SK-N-SH treated with all-trans-retinoic acid at 6 μM for 48 hours (cell line): ENCODE measurements around the gene CTSD.

Experiments
- ATAC-seq: fragments of 200-7000 bp; cut with Tn5 transposase; 3 replicates; pipeline ENCODE4 v1.9.1; 2020; ENCODE audit warnings: mild to moderate bottlenecking, moderate library complexity
- ARNTL ChIP-seq: fragments of 450-650 bp; formaldehyde crosslinking; IDR thresholded peaks from 2 replicates; pipeline ENCODE4 v1.5.0; 2020; ENCODE audit warnings: low read depth, mild to moderate bottlenecking, moderate library complexity, borderline replicate concordance
- CREB5 ChIP-seq: fragments of 250-450 bp; sonication (Bioruptor Pico); IDR thresholded peaks from 2 replicates; pipeline ENCODE4 v1.5.1; 2020; ENCODE audit warnings: low read depth, mild to moderate bottlenecking, moderate library complexity
- CSDC2 ChIP-seq: fragments of 250-450 bp; sonication (Bioruptor Pico); IDR thresholded peaks from 2 replicates; pipeline ENCODE4 v1.5.0; 2020; ENCODE audit warnings: mild to moderate bottlenecking, moderate library complexity
- CSRNP3 ChIP-seq: fragments of 250-450 bp; sonication (Bioruptor Pico); IDR thresholded peaks from 2 replicates; pipeline ENCODE4 v1.5.1; 2021; ENCODE audit warnings: mild to moderate bottlenecking, moderate library complexity
- ESRRG ChIP-seq: fragments of 250-450 bp; sonication (Bioruptor Pico); IDR thresholded peaks from 2 replicates; pipeline ENCODE4 v1.6.1; 2021; ENCODE audit warnings: mild to moderate bottlenecking
- GLIS3 ChIP-seq: fragments of 250-450 bp; sonication (Bioruptor Pico); IDR thresholded peaks from 2 replicates; pipeline ENCODE4 v1.5.0; 2020; ENCODE audit warnings: mild to moderate bottlenecking, moderate library complexity
- ISL1 ChIP-seq: fragments of 250-450 bp; sonication (Bioruptor Pico); IDR thresholded peaks from 2 replicates; pipeline ENCODE4 v2.1.2; 2022; ENCODE audit warnings: mild to moderate bottlenecking, moderate library complexity
- POU6F1 ChIP-seq: fragments of 250-450 bp; sonication (Bioruptor Pico); IDR thresholded peaks from 2 replicates; pipeline ENCODE4 v1.8.0; 2021; ENCODE audit warnings: low read depth, mild to moderate bottlenecking, moderate library complexity, borderline replicate concordance
- PPARA ChIP-seq: fragments of 250-450 bp; sonication (Bioruptor Pico); IDR thresholded peaks from 2 replicates; pipeline ENCODE4 v1.5.0; 2020; ENCODE audit warnings: mild to moderate bottlenecking, borderline replicate concordance
- RARB ChIP-seq: fragments of 250-450 bp; sonication (Bioruptor Pico); IDR thresholded peaks from 2 replicates; pipeline ENCODE4 v1.8.0; 2021; ENCODE audit warnings: mild to moderate bottlenecking, moderate library complexity
- SNAI2 ChIP-seq: fragments of 250-450 bp; sonication (Bioruptor Pico); IDR thresholded peaks from 2 replicates; pipeline ENCODE4 v1.5.0; 2020; ENCODE audit warnings: mild to moderate bottlenecking, moderate library complexity
- TOX ChIP-seq: fragments of 250-450 bp; sonication (Bioruptor Pico); IDR thresholded peaks from 2 replicates; pipeline ENCODE4 v1.8.0; 2021; ENCODE audit warnings: mild to moderate bottlenecking, moderate library complexity, borderline replicate concordance
- TSHZ2 ChIP-seq: fragments of 250-450 bp; sonication (Bioruptor Pico); IDR thresholded peaks from 2 replicates; pipeline ENCODE4 v1.5.0; 2020; ENCODE audit warnings: mild to moderate bottlenecking, moderate library complexity
- ZC3H10 ChIP-seq: fragments of 250-450 bp; sonication (Bioruptor Pico); IDR thresholded peaks from 2 replicates; pipeline ENCODE4 v1.5.1; 2021; ENCODE audit warnings: mild to moderate bottlenecking, moderate library complexity
- ZFP3 ChIP-seq: fragments of 250-450 bp; sonication (Bioruptor Pico); IDR thresholded peaks from 2 replicates; pipeline ENCODE4 v1.5.0; 2020; ENCODE audit warnings: mild to moderate bottlenecking, moderate library complexity
- ZFP30 ChIP-seq: fragments of 450-650 bp; formaldehyde crosslinking; IDR thresholded peaks from 2 replicates; pipeline ENCODE4 v1.5.0; 2022; ENCODE audit warnings: mild to moderate bottlenecking, moderate library complexity
- ZNF70 ChIP-seq: fragments of 450-650 bp; formaldehyde crosslinking; IDR thresholded peaks from 2 replicates; pipeline ENCODE4 v1.5.0; 2020; ENCODE audit warnings: mild to moderate bottlenecking, moderate library complexity
- ZNF8 ChIP-seq: fragments of 450-650 bp; formaldehyde crosslinking; IDR thresholded peaks from 2 replicates; pipeline ENCODE4 v1.5.0; 2020; ENCODE audit warnings: mild to moderate bottlenecking, moderate library complexity

Gene CTSD

GRCh38 chr11:1781593-1781975 is 17.9 kb upstream of the CTSD start:
- no peak for ATAC-seq
- TF ChIP-seq GLIS3 = no peak
- TF ChIP-seq PPARA (CRISPR knock-in tag) = no peak
- TF ChIP-seq ZNF8 (CRISPR knock-in tag) = no peak
- TF ChIP-seq CSDC2 (CRISPR knock-in tag) = no peak
- no peak for TF ChIP-seq ESRRG (CRISPR knock-in tag)
- no peak for TF ChIP-seq ZFP30 (CRISPR knock-in tag)
- TF ChIP-seq TOX (CRISPR knock-in tag) = no peak
- no peak for TF ChIP-seq CREB5 (CRISPR knock-in tag)
- TF ChIP-seq ISL1 (CRISPR knock-in tag) = no peak
- no peak for TF ChIP-seq ZC3H10 (CRISPR knock-in tag)
- TF ChIP-seq ZNF70 (CRISPR knock-in tag) = no peak
- no peak for TF ChIP-seq TSHZ2 (CRISPR knock-in tag)
- TF ChIP-seq ZFP3 (CRISPR knock-in tag) = no peak
- TF ChIP-seq POU6F1 (CRISPR knock-in tag) = no peak
- TF ChIP-seq CSRNP3 (CRISPR knock-in tag) = no peak
- no peak for TF ChIP-seq SNAI2 (CRISPR knock-in tag)
- TF ChIP-seq ARNTL = no peak

GRCh38 chr11:1780700-1781592 is 17.2 kb upstream of the CTSD start:
- TF ChIP-seq SNAI2 (CRISPR knock-in tag) (no peak), ESRRG (CRISPR knock-in tag) (no peak), ZFP30 (CRISPR knock-in tag) (no peak), RARB (CRISPR knock-in tag) (no peak), CSDC2 (CRISPR knock-in tag) (no peak), ZNF70 (CRISPR knock-in tag) (no peak), POU6F1 (CRISPR knock-in tag) (no peak), CREB5 (CRISPR knock-in tag) (no peak), GLIS3 (no peak), TSHZ2 (CRISPR knock-in tag) (no peak), PPARA (CRISPR knock-in tag) (no peak), ISL1 (CRISPR knock-in tag) (no peak), CSRNP3 (CRISPR knock-in tag) (no peak)

More at GRCh38 chr11:1780700-1781592, 17.2 kb upstream of the CTSD start:
- ATAC-seq = no peak
